IMR-90 (cell line): Measurements from ENCODE around the gene CHCHD1. TPM values are rescaled to one million over a fixed set of nuclear protein-coding genes. Genes with fewer than 3 reads are reported as not detected.

Experiments
- ATAC-seq: fragments of 200-7000 bp; cut with Tn5 transposase; 2 replicates; pipeline ENCODE4 v1.9.1; 2020; ENCODE audit warnings: low read depth, mild to moderate bottlenecking, moderate library complexity
- BruUV-seq: library from RNA; stranded (reverse); fragments of 400-500 nt; replicated peaks from 2 replicates; lab custom pipeline; 2021; lab: Mats Ljungman, UMichigan
- CTCF ChIA-PET: fragments of 300-600 bp; formaldehyde crosslinking; extraction: SDS; loops from one replicate; lab custom pipeline; 2021; ENCODE audit warnings: antibody characterized with exemption; lab: Yijun Ruan, JAX
- POLR2A ChIA-PET: fragments of 300-600 bp; sonication (Branson Sonifier 250); formaldehyde crosslinking; loops from one replicate; lab custom pipeline; 2022; ENCODE audit warnings: antibody characterized with exemption; ENCODE audit not compliant: unreplicated experiment; lab: Charles Lee
- DNase-seq: peaks from one replicate; pipeline ENCODE4 v3.0.0; 2013
- H2AFZ ChIP-seq: replicated peaks from 2 replicates; pipeline ENCODE3; 2013; ENCODE audit warnings: low read length, mild to moderate bottlenecking; ENCODE audit not compliant: poor library complexity
- H2AK5ac ChIP-seq: 2 replicates; pipeline ENCODE4 v1.6.1; 2013; ENCODE audit warnings: low read depth, low read length, inconsistent platforms
- H2AK9ac ChIP-seq: replicated peaks from 2 replicates; pipeline ENCODE3; 2013; ENCODE audit warnings: mild to moderate bottlenecking, low read depth, low read length, moderate library complexity; ENCODE audit not compliant: poor library complexity
- H2BK120ac ChIP-seq: 2 replicates; pipeline ENCODE4 v1.6.1; 2013; ENCODE audit warnings: low read depth, low read length, inconsistent platforms
- H2BK15ac ChIP-seq: 3 replicates; pipeline ENCODE4 v1.6.1; 2013; ENCODE audit warnings: low read depth, low read length, inconsistent platforms
- H2BK20ac ChIP-seq: 2 replicates; pipeline ENCODE4 v1.6.1; 2013; ENCODE audit warnings: low read depth, mild to moderate bottlenecking, inconsistent platforms, low read length, moderate library complexity
- H2BK5ac ChIP-seq: 2 replicates; pipeline ENCODE4 v1.6.1; 2013; ENCODE audit warnings: mild to moderate bottlenecking, low read depth, low read length, inconsistent platforms; ENCODE audit not compliant: poor library complexity, severe bottlenecking
- H3K14ac ChIP-seq: replicated peaks from 2 replicates; pipeline ENCODE4 v1.6.1; 2013; ENCODE audit warnings: low read depth, low read length, inconsistent platforms
- H3K18ac ChIP-seq: 2 replicates; pipeline ENCODE4 v1.6.1; 2013; ENCODE audit warnings: low read depth, low read length, control low read depth
- H3K23ac ChIP-seq: 2 replicates; pipeline ENCODE4 v1.6.1; 2013; ENCODE audit warnings: low read depth, low read length, inconsistent platforms
- H3K27ac ChIP-seq: 2 replicates; pipeline ENCODE4 v1.5.1; 2013; ENCODE audit warnings: mild to moderate bottlenecking, control low read depth, low read length; ENCODE audit not compliant: insufficient read depth
- H3K27me3 ChIP-seq: 2 replicates; pipeline ENCODE4 v1.6.1; 2013; ENCODE audit warnings: low read length; ENCODE audit not compliant: control insufficient read depth, insufficient read depth
- H3K36me3 ChIP-seq: 2 replicates; pipeline ENCODE4 v1.6.1; 2013; ENCODE audit warnings: low read length, mixed read lengths; ENCODE audit not compliant: control insufficient read depth, insufficient read depth
- H3K4ac ChIP-seq: 2 replicates; pipeline ENCODE4 v1.6.1; 2013; ENCODE audit warnings: low read depth, low read length, inconsistent platforms
- H3K4me1 ChIP-seq: 2 replicates; pipeline ENCODE4 v1.6.1; 2013; ENCODE audit warnings: low read length, mixed read lengths; ENCODE audit not compliant: control insufficient read depth, insufficient read depth
- H3K4me2 ChIP-seq: 2 replicates; pipeline ENCODE4 v1.6.1; 2013; ENCODE audit warnings: low read depth, mild to moderate bottlenecking, control low read depth, low read length, moderate library complexity
- H3K4me3 ChIP-seq: 2 replicates; pipeline ENCODE4 v1.5.1; 2013; ENCODE audit warnings: low read depth, mild to moderate bottlenecking, control low read depth, low read length, moderate library complexity; ENCODE audit not compliant: insufficient read depth
- H3K56ac ChIP-seq: 2 replicates; pipeline ENCODE4 v1.6.1; 2013; ENCODE audit warnings: low read length, inconsistent platforms; ENCODE audit not compliant: insufficient read depth; ENCODE audit errors: extremely low read depth
- H3K79me1 ChIP-seq, 2 experiments: 2 replicates each; pipeline ENCODE4 v1.6.1; 2013; ENCODE audit warnings: low read length in 2 of 2, inconsistent platforms in 1 of 2, low read depth in 1 of 2
- H3K9ac ChIP-seq: 2 replicates; pipeline ENCODE4 v1.6.1; 2013; ENCODE audit warnings: low read depth, low read length, control low read depth
- H3K9me1 ChIP-seq: 2 replicates; pipeline ENCODE4 v1.6.1; 2013; ENCODE audit warnings: low read length, inconsistent platforms; ENCODE audit not compliant: insufficient read depth
- H3K9me3 ChIP-seq: 2 replicates; pipeline ENCODE4 v1.6.1; 2013; ENCODE audit warnings: low read length; ENCODE audit not compliant: control insufficient read depth, insufficient read depth
- H4K20me1 ChIP-seq: 2 replicates; pipeline ENCODE4 v1.6.1; 2013; ENCODE audit warnings: low read length, inconsistent platforms; ENCODE audit not compliant: insufficient read depth
- H4K5ac ChIP-seq: 2 replicates; pipeline ENCODE4 v1.6.1; 2013; ENCODE audit warnings: mild to moderate bottlenecking, low read depth, low read length, control low read depth
- H4K8ac ChIP-seq, 2 experiments: 2 replicates each; pipeline ENCODE4 v1.6.1; 2013; ENCODE audit warnings: low read depth in 2 of 2, low read length in 2 of 2, control low read depth in 1 of 2, inconsistent platforms in 1 of 2
- H4K91ac ChIP-seq: 2 replicates; pipeline ENCODE4 v1.6.1; 2013; ENCODE audit warnings: low read depth, low read length, inconsistent platforms; ENCODE audit not compliant: insufficient read depth
- BHLHE40 ChIP-seq: fragments of 150-350 bp; IDR thresholded peaks from 2 replicates; pipeline ENCODE4 v1.6.1; 2016; ENCODE audit warnings: mild to moderate bottlenecking, low read depth, low read length
- CEBPB ChIP-seq: IDR thresholded peaks from 2 replicates; pipeline ENCODE4 v1.6.1; 2012; ENCODE audit warnings: low read depth, low read length, improper control_type of control experiment
- CHD1 ChIP-seq: IDR thresholded peaks from 2 replicates; pipeline ENCODE4 v1.6.1; 2012; ENCODE audit warnings: low read depth, low read length, improper control_type of control experiment
- CTCF ChIP-seq: conservative IDR thresholded peaks from 2 replicates; pipeline ENCODE4 v1.5.1; 2012; ENCODE audit warnings: mild to moderate bottlenecking, low read depth, low read length, improper control_type of control experiment
- ELK1 ChIP-seq: fragments of 150-350 bp; IDR thresholded peaks from 2 replicates; pipeline ENCODE4 v1.6.1; 2016; ENCODE audit warnings: low read depth, mild to moderate bottlenecking, low read length, moderate library complexity, borderline replicate concordance
- FOS ChIP-seq: fragments of 150-350 bp; IDR thresholded peaks from 2 replicates; pipeline ENCODE4 v1.6.1; 2016; ENCODE audit warnings: low read depth, low read length
- MAFK ChIP-seq: IDR thresholded peaks from 2 replicates; pipeline ENCODE4 v1.6.1; 2012; ENCODE audit warnings: low read depth, low read length, improper control_type of control experiment
- MAZ ChIP-seq: IDR thresholded peaks from 2 replicates; pipeline ENCODE4 v1.6.1; 2012; ENCODE audit warnings: low read depth, mild to moderate bottlenecking, low read length, improper control_type of control experiment, moderate library complexity, borderline replicate concordance
- MXI1 ChIP-seq: IDR thresholded peaks from 2 replicates; pipeline ENCODE4 v1.6.1; 2012; ENCODE audit warnings: low read depth, mild to moderate bottlenecking, low read length, moderate library complexity, borderline replicate concordance
- NFE2L2 ChIP-seq: fragments of 150-350 bp; IDR thresholded peaks from 2 replicates; pipeline ENCODE4 v1.6.1; 2016; ENCODE audit warnings: low read depth, mild to moderate bottlenecking, low read length
- POLR2A ChIP-seq: IDR thresholded peaks from 2 replicates; pipeline ENCODE4 v1.6.1; 2012; ENCODE audit warnings: mild to moderate bottlenecking, low read depth, low read length
- RAD21 ChIP-seq: IDR thresholded peaks from 2 replicates; pipeline ENCODE4 v1.6.1; 2012; ENCODE audit warnings: low read length, improper control_type of control experiment
- RCOR1 ChIP-seq: IDR thresholded peaks from 2 replicates; pipeline ENCODE4 v1.6.1; 2012; ENCODE audit warnings: mild to moderate bottlenecking, low read length, improper control_type of control experiment; ENCODE audit not compliant: insufficient replicate concordance
- RFX5 ChIP-seq: IDR thresholded peaks from 2 replicates; pipeline ENCODE4 v1.8.0; 2012; ENCODE audit warnings: low read depth, mild to moderate bottlenecking, low read length, moderate library complexity
- SMC3 ChIP-seq: fragments of 150-350 bp; IDR thresholded peaks from 2 replicates; pipeline ENCODE4 v1.6.1; 2016; ENCODE audit warnings: low read depth, mild to moderate bottlenecking, antibody characterized with exemption, low read length, moderate library complexity
- USF2 ChIP-seq: fragments of 150-350 bp; IDR thresholded peaks from 2 replicates; pipeline ENCODE4 v1.6.1; 2017; ENCODE audit warnings: mild to moderate bottlenecking, antibody characterized with exemption, low read length, low read depth
- WGBS, 2 experiments: methylation state at CpG; one replicate each; pipeline versions ENCODE4 v1.1.5 to v1.1.7; 2013; ENCODE audit warnings: missing lambda C conversion rate in 2 of 2; ENCODE audit not compliant: insufficient read length in 1 of 2; ENCODE audit errors: extremely low coverage in 2 of 2; 5-methylcytosine and 5-hydroxymethylcytosine counted together
- dilution Hi-C: fragments of 300-500 bp; cut with HindIII; formaldehyde crosslinking; loops from one replicate; pipeline ENCODE4 v1.14.3; 2018; ENCODE audit warnings: low sequenced_read_pairs; ENCODE audit not compliant: unreplicated experiment
- in situ Hi-C: fragments of 300-500 bp; cut with MboI; formaldehyde crosslinking; loops from 3 replicates; pipeline ENCODE4 v1.14.3; 2019; ENCODE audit warnings: low sequenced_read_pairs, inconsistent platforms, mixed read lengths
- intact Hi-C: fragments of 100-400 bp; cut with micrococcal nuclease; formaldehyde crosslinking; loops from 2 replicates; pipeline ENCODE4 v1.10.0; 2022
- polyA plus RNA-seq, 3 experiments: library from polyadenylated mRNA; depleted of rRNA; stranded (reverse); fragments of >200 nt; gene quantifications; 2 replicates each; pipeline ENCODE4 v1.2.3, GENCODE V29; 2012; ENCODE audit warnings: low replicate concordance in 1 of 3
- total RNA-seq: library from RNA; depleted of rRNA; stranded (reverse); fragments of >200 nt; gene quantifications from 2 replicates; pipeline ENCODE4 v1.2.3, GENCODE V29; 2012

CHCHD1 gene
- total and polyA plus RNA-seq, 2 of the 4 experiments (the other 2 are of a cell fraction): 11.5 to 21.0 TPM

- H3K9me1 ChIP-seq: peaks cover 13% of the 10 kb centered on the region
- no peak overlapping the region for H3K27ac ChIP-seq
- no peak overlapping the region for H3K9ac ChIP-seq
- TF ChIP-seq MXI1 (no peak), POLR2A (no peak), RFX5 (no peak), ELK1 (no peak), CTCF (no peak), SMC3 (no peak), MAZ (no peak), RAD21 (no peak), RCOR1 (no peak), FOS (no peak), BHLHE40 (no peak), NFE2L2 (no peak), CEBPB (no peak), CHD1 (no peak), MAFK (no peak), USF2 (no peak)
- no peak overlapping the region for H3K4me2 ChIP-seq
- no peak overlapping the region for H4K5ac ChIP-seq
- H2AFZ ChIP-seq: no peak overlapping the region
- ATAC-seq: no peak
- no peaks in the 10 kb centered on the region for H3K9me3 ChIP-seq
- no peak overlapping the region for H2AK9ac ChIP-seq
- H3K27me3 ChIP-seq: no peaks in the 10 kb centered on the region
- WGBS, 2 experiments: 77% methylated on average over 3 of the region's 11 CpGs; no CpG with 5 or more reads in 1 of the 2 experiments
- CTCF ChIA-PET: no interaction called here
- H3K23ac ChIP-seq: no peak overlapping the region
- no peak overlapping the region for H3K56ac ChIP-seq
- in situ Hi-C loops: no loop called here
- no peak overlapping the region for H2BK5ac ChIP-seq
- H2BK15ac ChIP-seq: no peak overlapping the region
- POLR2A ChIA-PET: no interaction called here
- H4K8ac ChIP-seq: no peak overlapping the region
- no peak overlapping the region for H2BK20ac ChIP-seq
- no peak overlapping the region for H2BK120ac ChIP-seq
- peaks cover 20 to 61% of the 10 kb centered on the region in 2 experiments for H3K79me1 ChIP-seq
- dilution Hi-C loops: no loop called here
- peaks cover 9% of the 10 kb centered on the region; the same call in 1 of the 2 replicates for H4K20me1 ChIP-seq
- no peak overlapping the region for H3K14ac ChIP-seq
- H4K91ac ChIP-seq: no peak overlapping the region
- BruUV-seq: no TSS peak
- no peak overlapping the region for H3K18ac ChIP-seq
- H3K4me3 ChIP-seq: no peak overlapping the region
- H3K36me3 ChIP-seq: peaks cover 66% of the 10 kb centered on the region
- intact Hi-C loops: no loop called here
- no peak for DNase-seq
- peaks cover 3% of the 10 kb centered on the region; the same call in 1 of the 2 replicates for H3K4me1 ChIP-seq
- H2AK5ac ChIP-seq: no peak overlapping the region
- H3K4ac ChIP-seq: no peak overlapping the region
These were observed 13.0 kb upstream of the CHCHD1 start for GRCh38 chr10:73768881-73769280.
